Activated CD4-positive, alpha-beta T cell treated with anti-CD3 and anti-CD28 coated beads, Interleukin-2, amount 10 ng/mL, durations not matched to agents 24 days and 14 days (primary cell): Measurements from ENCODE around the gene FHOD3. TPM values are rescaled to one million over a fixed set of nuclear protein-coding genes. Genes with fewer than 3 reads are reported as not detected.

ENCODE experiments used
- DNase-seq: peaks from one replicate; pipeline ENCODE4 v3.0.0; 2022
- H3K27ac Mint-ChIP-seq: one replicate; pipeline ENCODE4 v1.8.0; 2022; ENCODE audit warnings: mild to moderate bottlenecking, mixed read lengths
- H3K27me3 Mint-ChIP-seq: one replicate; pipeline ENCODE4 v1.8.0; 2022; ENCODE audit warnings: mixed read lengths
- H3K36me3 Mint-ChIP-seq: one replicate; pipeline ENCODE4 v1.8.0; 2022; ENCODE audit warnings: low read depth, mild to moderate bottlenecking, mixed read lengths
- H3K4me1 Mint-ChIP-seq: one replicate; pipeline ENCODE4 v1.8.0; 2021; ENCODE audit warnings: mixed read lengths
- H3K4me3 Mint-ChIP-seq: one replicate; pipeline ENCODE4 v1.8.0; 2022; ENCODE audit warnings: mild to moderate bottlenecking, moderate library complexity, mixed read lengths
- H3K9me3 Mint-ChIP-seq: one replicate; pipeline ENCODE4 v1.8.0; 2021; ENCODE audit warnings: mixed read lengths
- intact Hi-C: fragments of 100-400 bp; cut with micrococcal nuclease; formaldehyde crosslinking; loops from one replicate; pipeline ENCODE4 v1.15.1; 2023
- total RNA-seq: library from RNA; stranded (reverse); gene quantifications from 2 replicates; pipeline ENCODE4 v1.2.3, GENCODE V29; 2022

The FHOD3 gene
- total RNA-seq, 1 donor from 2014 or later = not detected

DNA sequence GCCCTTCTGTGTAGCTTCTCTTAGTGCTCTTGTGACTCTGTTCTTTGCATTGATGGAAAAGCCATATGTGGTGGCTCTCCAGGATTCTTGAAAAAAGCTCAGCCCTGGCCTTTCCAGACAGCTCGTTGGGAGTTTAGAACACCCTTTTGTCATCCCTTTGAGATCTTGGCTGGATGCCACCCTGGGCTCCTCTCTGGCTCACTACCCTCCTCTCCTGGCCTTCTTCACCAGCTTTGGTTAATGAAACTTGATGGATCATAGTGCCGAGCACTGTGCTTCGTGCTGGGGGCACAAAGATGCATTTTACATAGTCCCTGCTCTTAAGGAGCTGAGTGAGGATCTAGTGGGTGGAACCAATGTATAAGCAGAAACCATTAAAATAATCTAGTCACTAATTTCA lies 15.6 kb upstream of the FHOD3 start:
- intact Hi-C loops = loop anchor here (10.0 kb wide), 1 partner anchor 897 kb away; no protein-coding TSS in a partner anchor
- no peaks in the 10 kb centered on the region for H3K36me3 Mint-ChIP-seq
- DNase-seq = no peak
- H3K27me3 Mint-ChIP-seq = peaks cover 29% of the 10 kb centered on the region
- no peak overlapping the region for H3K27ac Mint-ChIP-seq
- peaks cover 3% of the 10 kb centered on the region for H3K4me1 Mint-ChIP-seq
- no peaks in the 10 kb centered on the region for H3K9me3 Mint-ChIP-seq
- H3K4me3 Mint-ChIP-seq = no peak overlapping the region

DNA sequence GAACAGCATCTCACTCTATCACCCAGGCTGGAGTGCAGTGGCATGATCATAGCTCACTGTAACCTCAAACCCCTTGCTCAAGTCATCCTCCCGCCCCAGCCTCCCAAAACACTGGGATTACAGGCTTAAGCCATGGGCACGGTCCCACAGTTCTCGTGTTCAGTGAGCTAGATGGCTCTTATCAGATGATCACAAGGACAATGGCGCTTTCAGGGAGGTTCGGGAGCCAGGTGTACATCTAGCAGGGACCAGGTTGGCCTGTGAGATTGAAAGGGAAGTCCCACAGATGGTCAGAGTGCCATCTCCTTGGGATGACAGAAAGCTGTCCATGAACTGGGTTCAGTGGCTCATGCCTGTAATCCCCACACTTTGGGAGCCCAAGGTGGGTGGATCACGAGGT lies 14.1 kb upstream of the FHOD3 start:
- H3K4me1 Mint-ChIP-seq = peaks cover 3% of the 10 kb centered on the region
- intact Hi-C loops = loop anchor here (10.0 kb wide), 1 partner anchor 899 kb away; no protein-coding TSS in a partner anchor

DNA sequence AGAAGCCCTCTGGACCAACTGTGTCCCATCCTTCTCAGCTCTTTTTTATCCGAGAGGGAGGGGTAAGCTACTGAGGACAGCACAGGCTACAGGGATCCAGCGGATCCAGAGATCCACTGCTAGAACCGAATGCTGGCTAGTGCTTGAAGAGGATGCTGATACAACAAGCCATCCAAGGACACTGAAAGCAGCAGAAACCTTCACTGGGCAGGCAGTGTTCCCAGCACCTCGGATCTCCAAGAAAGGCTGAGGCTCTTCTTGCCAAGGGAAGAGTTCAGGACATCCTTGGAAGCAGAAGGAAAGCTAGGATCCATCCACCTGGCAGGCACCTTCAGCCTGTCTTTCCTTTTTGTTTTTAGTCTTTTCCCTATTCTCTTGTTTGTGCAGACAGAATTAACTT lies 13.2 kb upstream of the FHOD3 start:
- no peaks in the 10 kb centered on the region for H3K36me3 Mint-ChIP-seq
- H3K27ac Mint-ChIP-seq = no peak overlapping the region
- H3K4me3 Mint-ChIP-seq = no peak overlapping the region
- intact Hi-C loops = loop anchor here (1.0 to 10.0 kb wide), 3 partner anchors 267 to 899 kb away; no protein-coding TSS in a partner anchor
- no peak for DNase-seq
- peaks cover 25% of the 10 kb centered on the region for H3K27me3 Mint-ChIP-seq
- H3K4me1 Mint-ChIP-seq = peaks cover 3% of the 10 kb centered on the region
- H3K9me3 Mint-ChIP-seq = no peaks in the 10 kb centered on the region

More for the DNA sequence above, 14.1 kb upstream of the FHOD3 start:
- Mint-ChIP-seq H3K4me3 (no peak overlapping the region), H3K27ac (no peak overlapping the region), H3K9me3 (no peaks in the 10 kb centered on the region), H3K27me3 (peaks cover 24% of the 10 kb centered on the region), H3K36me3 (no peaks in the 10 kb centered on the region)
- no peak for DNase-seq

DNA sequence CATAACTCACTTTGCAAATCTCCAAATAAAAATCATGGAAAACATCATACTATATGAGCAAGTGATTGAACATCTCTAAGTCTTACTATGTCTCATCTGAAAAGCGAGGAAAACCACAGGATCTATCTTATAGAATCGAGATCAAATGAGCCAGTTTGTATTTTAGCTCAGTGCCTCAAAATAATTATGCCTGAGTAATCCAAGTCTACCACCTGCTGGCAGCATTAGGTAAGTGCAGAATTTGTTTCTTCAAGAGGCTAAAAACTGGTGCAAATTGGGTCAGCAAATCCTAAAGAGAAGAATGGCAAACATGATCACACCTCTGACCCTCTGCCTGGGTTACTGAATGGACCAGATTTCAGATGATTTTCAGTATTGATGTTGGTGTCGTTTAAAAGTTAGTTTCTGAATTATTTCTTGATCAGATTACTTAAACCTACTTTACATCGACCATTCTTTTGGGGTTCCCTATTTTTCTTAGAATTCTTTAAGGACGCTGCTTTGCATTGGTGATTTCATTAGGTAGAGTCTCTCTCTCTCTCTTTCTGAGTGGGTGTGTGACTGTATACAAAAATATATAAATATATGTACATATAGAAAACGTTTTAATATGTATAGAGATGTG lies 12.7 kb upstream of the FHOD3 start:
- H3K4me1 Mint-ChIP-seq = peaks cover 3% of the 10 kb centered on the region
- DNase-seq = peak; percentile 83
- no peak overlapping the region for H3K27ac Mint-ChIP-seq
- H3K27me3 Mint-ChIP-seq = peaks cover 27% of the 10 kb centered on the region
- no peaks in the 10 kb centered on the region for H3K9me3 Mint-ChIP-seq
- no peaks in the 10 kb centered on the region for H3K36me3 Mint-ChIP-seq
- intact Hi-C loops = loop anchor here (1.0 to 10.0 kb wide), 3 partner anchors 267 to 900 kb away; no protein-coding TSS in a partner anchor
- no peak overlapping the region for H3K4me3 Mint-ChIP-seq

DNA sequence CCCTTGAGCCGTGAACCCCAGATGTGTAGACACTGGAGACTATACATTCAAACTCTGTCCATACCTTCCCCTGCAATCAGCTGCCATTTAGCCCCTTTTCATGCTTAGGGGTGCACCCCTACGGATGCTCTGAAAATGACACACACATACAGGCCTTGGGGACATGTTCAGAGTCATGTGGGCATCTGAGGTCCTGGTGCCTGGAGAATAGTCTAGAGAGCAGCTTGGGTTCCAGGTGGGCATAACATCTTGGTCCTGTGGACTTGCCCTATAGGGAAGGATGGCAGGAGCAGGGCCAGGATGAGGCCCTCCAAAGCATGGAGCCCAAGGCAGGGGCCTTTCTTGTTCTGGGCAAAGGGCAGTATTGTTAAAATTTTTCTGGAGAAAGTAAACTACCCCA lies 9.9 kb upstream of the FHOD3 start:
- intact Hi-C loops = loop anchor here (10.0 kb wide), 1 partner anchor 903 kb away; no protein-coding TSS in a partner anchor
- H3K9me3 Mint-ChIP-seq = no peaks in the 10 kb centered on the region
- no peak for DNase-seq
- peaks cover 3% of the 10 kb centered on the region for H3K4me1 Mint-ChIP-seq
- H3K27ac Mint-ChIP-seq = no peak overlapping the region
- no peak overlapping the region for H3K4me3 Mint-ChIP-seq
- H3K36me3 Mint-ChIP-seq = no peaks in the 10 kb centered on the region
- peaks cover 25% of the 10 kb centered on the region for H3K27me3 Mint-ChIP-seq

DNA sequence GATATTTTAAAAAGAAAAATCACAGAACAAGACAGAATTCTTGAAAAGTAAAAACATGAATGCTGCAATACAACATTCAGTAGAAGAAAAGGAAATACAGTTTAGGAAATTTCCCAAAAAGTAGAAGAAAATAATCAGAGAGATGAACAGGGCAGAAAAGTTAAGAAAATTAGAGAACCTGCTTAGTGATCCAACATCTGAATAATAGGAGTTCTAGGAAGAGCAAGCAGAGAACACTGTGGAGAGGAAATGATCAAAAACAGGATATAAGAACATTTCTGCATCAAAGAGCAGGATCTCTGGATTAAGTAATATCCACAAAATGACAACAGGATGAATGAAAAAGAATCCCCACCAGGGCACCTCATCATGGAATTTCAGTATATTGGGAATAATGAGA lies 8.8 kb upstream of the FHOD3 start:
- peaks cover 3% of the 10 kb centered on the region for H3K4me1 Mint-ChIP-seq
- intact Hi-C loops = loop anchor here (10.0 kb wide), 1 partner anchor 904 kb away; no protein-coding TSS in a partner anchor
- H3K36me3 Mint-ChIP-seq = no peaks in the 10 kb centered on the region
- no peaks in the 10 kb centered on the region for H3K9me3 Mint-ChIP-seq
- H3K27me3 Mint-ChIP-seq = peaks cover 25% of the 10 kb centered on the region
- no peak overlapping the region for H3K27ac Mint-ChIP-seq
- DNase-seq = no peak
- H3K4me3 Mint-ChIP-seq = no peak overlapping the region

DNA sequence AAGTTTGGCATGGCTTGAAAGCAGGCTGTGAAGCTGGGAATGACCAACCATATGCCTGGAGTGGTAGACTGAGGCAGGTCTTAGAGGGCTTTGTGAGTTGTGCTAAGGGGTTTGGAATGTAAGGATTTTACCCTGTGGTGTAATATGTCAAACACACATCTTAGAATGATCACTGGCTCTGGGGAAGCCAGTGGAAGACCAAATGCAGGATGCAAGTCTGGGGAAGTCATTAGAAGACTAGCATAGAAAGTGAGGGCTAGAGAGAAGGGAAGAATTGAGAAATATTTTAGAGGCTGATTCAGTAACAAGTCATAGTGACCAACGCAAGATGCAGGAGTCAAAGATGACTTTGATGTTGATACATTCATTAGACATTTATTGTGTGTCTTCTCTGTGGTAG lies 3.5 kb upstream of the FHOD3 start:
- Mint-ChIP-seq H3K27me3 (peaks cover 18% of the 10 kb centered on the region), H3K9me3 (no peaks in the 10 kb centered on the region), H3K4me1 (no peaks in the 10 kb centered on the region), H3K36me3 (no peaks in the 10 kb centered on the region), H3K4me3 (no peak overlapping the region), H3K27ac (no peak overlapping the region)
- DNase-seq = no peak
- intact Hi-C loops = no loop called here

DNA sequence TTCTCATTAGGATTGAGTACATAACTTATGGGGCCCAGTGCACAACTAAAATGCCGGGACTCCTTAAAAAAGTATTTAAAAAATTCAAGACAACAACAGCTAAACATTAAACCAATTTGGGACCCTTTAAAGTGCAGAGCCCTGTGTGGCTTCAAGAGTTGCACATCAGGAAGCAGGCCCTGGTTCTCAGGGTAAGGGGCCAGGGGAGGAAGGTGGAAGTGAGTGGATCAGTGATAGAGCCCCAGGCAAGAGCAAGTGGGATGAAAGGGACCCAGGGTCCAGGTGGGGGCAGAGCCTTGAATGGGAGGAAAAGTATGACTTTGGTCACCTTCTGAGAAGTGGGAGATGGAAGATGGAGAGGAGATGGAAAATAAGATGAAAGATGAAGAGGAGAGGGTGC lies 2.3 kb upstream of the FHOD3 start:
- peaks cover 25% of the 10 kb centered on the region for H3K27me3 Mint-ChIP-seq
- no peaks in the 10 kb centered on the region for H3K36me3 Mint-ChIP-seq
- no peak overlapping the region for H3K4me3 Mint-ChIP-seq
- DNase-seq = peak; percentile 26
- H3K9me3 Mint-ChIP-seq = no peaks in the 10 kb centered on the region
- H3K27ac Mint-ChIP-seq = no peak overlapping the region
- intact Hi-C loops = no loop called here
- H3K4me1 Mint-ChIP-seq = no peaks in the 10 kb centered on the region

DNA sequence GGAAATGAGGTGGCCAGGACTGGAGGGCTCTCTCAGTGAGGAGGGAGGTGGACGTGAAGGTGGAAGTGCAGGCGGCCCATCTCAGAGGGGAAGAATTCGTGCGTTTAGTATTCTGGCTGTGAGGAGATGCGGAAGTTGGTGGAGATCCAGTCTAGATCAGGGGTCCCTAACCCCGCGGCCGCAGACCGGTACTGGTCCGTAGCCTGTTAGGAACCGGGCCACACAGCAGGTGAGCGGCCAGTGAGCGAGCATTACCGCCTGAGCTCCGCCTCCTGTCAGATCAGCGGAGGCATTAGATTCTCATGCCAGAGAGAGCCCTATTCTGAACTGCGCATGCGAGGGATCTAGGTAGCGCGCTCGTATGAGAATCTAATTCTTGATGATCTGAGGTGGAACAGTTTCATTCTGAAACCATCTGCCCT lies 1.6 kb upstream of the FHOD3 start:
- no peaks in the 10 kb centered on the region for H3K9me3 Mint-ChIP-seq
- no peak overlapping the region for H3K27ac Mint-ChIP-seq
- intact Hi-C loops = no loop called here
- H3K4me3 Mint-ChIP-seq = no peak overlapping the region
- peaks cover 31% of the 10 kb centered on the region for H3K27me3 Mint-ChIP-seq
- H3K4me1 Mint-ChIP-seq = no peaks in the 10 kb centered on the region
- DNase-seq = peak; percentile 25
- no peaks in the 10 kb centered on the region for H3K36me3 Mint-ChIP-seq

DNA sequence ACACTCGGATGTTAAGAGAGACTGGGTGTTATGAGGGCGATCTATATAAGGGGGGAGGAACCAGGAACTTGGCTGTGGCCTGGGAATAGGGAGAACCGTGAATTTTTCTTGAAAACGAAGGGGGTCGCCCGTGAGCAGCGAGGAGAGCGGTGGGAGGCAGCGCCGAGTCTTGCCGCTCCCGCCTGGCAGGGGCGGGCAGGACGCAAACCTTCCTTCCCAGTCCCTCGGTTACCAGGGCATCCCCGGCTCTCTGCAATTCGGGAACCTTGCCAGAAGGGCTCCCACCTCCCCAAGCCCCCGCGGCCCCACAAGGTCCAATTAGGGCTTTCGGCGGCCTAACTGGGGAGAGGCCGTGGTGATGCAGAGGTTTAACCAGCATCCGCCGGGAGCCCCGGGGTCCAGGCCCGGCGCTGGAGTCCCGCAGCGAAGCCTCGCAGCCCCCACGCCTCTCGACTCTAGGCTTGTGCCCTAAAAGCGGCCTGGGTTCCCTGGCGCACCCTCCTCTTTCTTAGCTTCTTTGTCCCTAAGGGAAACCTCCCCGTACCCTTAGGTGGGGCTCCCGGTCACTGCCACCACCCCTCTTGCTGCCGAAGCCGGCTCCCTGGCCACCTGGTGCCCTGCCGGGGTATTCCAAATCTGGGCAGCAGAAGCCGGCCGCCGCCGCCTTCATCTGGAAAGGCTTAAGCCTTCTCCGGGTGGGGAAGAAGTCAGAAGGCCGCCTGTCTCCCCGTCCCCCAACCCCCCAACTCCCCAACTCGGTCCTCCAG lies 680 bp upstream of the FHOD3 start:
- Mint-ChIP-seq H3K36me3 (no peaks in the 10 kb centered on the region), H3K4me3 (no peak overlapping the region), H3K27me3 (peaks cover 28% of the 10 kb centered on the region), H3K9me3 (no peaks in the 10 kb centered on the region), H3K27ac (no peak overlapping the region), H3K4me1 (no peaks in the 10 kb centered on the region)
- intact Hi-C loops = no loop called here
- DNase-seq = peak; percentile 58

DNA sequence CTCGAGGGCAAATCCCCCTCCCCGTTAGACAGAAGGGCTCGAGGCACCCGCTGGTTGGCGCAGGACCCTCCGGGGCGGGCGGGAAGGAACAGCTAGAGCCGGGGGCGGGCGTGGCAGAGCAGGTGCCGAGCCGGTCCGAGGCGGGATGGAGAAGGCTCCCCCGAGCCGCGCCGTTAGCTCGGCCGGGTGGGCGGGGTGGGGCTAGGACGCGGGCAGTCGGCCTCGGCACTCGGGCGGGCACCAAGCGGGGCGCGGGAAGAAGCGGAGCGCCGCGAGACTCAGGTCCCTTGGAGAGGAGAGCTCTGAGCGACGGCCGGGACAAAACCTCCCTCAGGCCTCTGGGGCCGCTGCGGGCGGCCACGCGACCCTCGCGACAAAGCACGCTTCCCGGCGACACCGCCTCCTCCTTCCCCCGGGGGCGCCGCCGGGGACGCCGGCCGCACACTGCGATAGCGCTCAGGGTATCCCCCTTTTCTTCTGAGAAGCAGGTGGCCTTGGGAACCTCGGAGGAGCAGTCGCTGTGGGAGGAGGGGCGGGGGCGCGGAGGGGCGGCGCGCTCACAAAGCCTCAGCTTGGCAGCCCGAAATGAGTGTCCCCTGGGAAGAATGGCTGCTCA lies 721 bp downstream of the FHOD3 start:
- Mint-ChIP-seq H3K27me3 (peaks cover 31% of the 10 kb centered on the region), H3K9me3 (no peaks in the 10 kb centered on the region), H3K36me3 (no peaks in the 10 kb centered on the region), H3K27ac (no peak overlapping the region), H3K4me1 (no peaks in the 10 kb centered on the region), H3K4me3 (no peak overlapping the region)
- intact Hi-C loops = no loop called here
- no peak for DNase-seq

DNA sequence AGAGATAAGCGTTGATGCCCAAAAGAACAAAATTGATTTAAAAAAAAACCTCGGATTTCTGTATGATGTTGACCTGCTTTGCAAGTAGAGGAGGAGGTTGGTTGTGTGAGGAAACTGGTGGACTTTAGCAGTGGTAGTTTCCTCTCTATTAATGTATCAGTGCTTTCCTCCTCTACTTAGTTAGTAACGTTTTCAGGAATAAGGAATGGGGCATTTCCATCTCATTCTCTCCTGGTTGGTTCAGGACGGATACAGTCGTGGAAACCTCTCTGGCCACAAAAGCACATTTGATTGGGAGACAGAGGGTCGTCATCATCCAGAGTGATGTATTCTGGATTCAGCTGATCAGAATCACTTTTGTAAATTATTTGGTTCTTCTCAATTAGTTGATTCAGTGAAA lies 1.5 kb downstream of the FHOD3 start:
- no peak overlapping the region for H3K4me3 Mint-ChIP-seq
- DNase-seq = no peak
- H3K9me3 Mint-ChIP-seq = no peaks in the 10 kb centered on the region
- H3K4me1 Mint-ChIP-seq = no peaks in the 10 kb centered on the region
- peaks cover 36% of the 10 kb centered on the region for H3K27me3 Mint-ChIP-seq
- no peak overlapping the region for H3K27ac Mint-ChIP-seq
- no peaks in the 10 kb centered on the region for H3K36me3 Mint-ChIP-seq
- intact Hi-C loops = no loop called here

DNA sequence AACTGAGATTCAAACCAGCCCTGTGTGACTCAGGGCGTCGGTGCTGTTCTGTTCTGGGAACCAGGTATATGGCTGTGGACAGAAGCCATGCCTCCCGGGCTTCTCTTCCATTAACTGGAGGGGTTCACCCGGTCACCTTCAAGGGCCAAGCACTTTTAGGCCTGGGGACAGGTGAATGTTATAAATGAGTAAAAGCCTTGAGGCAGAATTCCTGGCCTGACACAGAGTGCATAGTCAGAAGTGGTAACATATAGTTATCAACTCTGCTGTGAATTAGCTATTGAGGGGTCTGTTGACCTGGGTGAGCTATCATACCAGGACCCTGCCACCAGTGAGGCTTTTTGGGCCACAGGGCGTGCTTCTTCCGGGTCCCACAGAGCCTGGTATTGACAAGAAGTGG lies 2.7 kb downstream of the FHOD3 start:
- no peaks in the 10 kb centered on the region for H3K9me3 Mint-ChIP-seq
- intact Hi-C loops = no loop called here
- H3K36me3 Mint-ChIP-seq = no peaks in the 10 kb centered on the region
- no peaks in the 10 kb centered on the region for H3K4me1 Mint-ChIP-seq
- peaks cover 43% of the 10 kb centered on the region for H3K27me3 Mint-ChIP-seq
- no peak for DNase-seq
- no peak overlapping the region for H3K27ac Mint-ChIP-seq
- H3K4me3 Mint-ChIP-seq = no peak overlapping the region

DNA sequence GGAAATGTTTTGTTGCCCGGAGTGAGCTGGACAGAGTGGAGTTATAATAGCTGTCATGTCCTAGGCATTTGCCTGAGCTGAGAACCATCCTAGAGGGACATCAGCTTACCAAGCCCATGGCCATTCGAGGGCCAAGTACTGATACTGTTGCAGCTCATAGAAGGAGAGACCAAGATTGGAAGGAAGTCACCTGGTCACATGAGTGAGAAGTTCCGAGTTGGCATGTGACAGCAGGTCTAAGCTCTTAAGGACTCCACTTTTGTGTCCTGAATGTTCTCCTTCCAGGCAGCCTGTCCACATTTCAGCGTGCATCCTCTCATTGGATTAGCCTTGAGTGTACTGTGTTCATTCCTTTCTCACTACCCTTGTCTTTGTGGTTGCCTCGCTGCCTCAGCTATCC lies 4.4 kb downstream of the FHOD3 start:
- intact Hi-C loops = no loop called here
- peaks cover 56% of the 10 kb centered on the region for H3K27me3 Mint-ChIP-seq

More for the DNA sequence above, 4.4 kb downstream of the FHOD3 start:
- no peak overlapping the region for H3K27ac Mint-ChIP-seq
- H3K36me3 Mint-ChIP-seq = no peaks in the 10 kb centered on the region
- no peak for DNase-seq
- H3K4me1 Mint-ChIP-seq = no peaks in the 10 kb centered on the region
- H3K4me3 Mint-ChIP-seq = no peak overlapping the region
- no peaks in the 10 kb centered on the region for H3K9me3 Mint-ChIP-seq
